Nucleus accumbens (tissue), 56 donors: ENCODE data around the gene SP6.

ENCODE experiments used
- DNase-seq, 56 donors: peaks; one replicate each; lab custom pipeline; 2025; lab: John Stamatoyannopoulos, UW

SP6 gene

GRCh38 chr17:47850692-47851573, at the start of gene SP6:
SP6 (minus strand) TSS chr17:47851163; CDS start chr17:47848429, 2,734 bp downstream.
- peak in 1 of 56 donors; percentile 23 for DNase-seq

- DNase-seq = no peak
Measured at GRCh38 chr17:47899643-47900042, 48.7 kb upstream of the SP6 start.

- DNase-seq = no peak
Measured at GRCh38 chr17:47898241-47898640, 47.3 kb upstream of the SP6 start.

GRCh38 chr17:47897561-47897960, 46.6 kb upstream of the SP6 start:
- no peak for DNase-seq

GRCh38 chr17:47896672-47897490, 45.9 kb upstream of the SP6 start:
- DNase-seq = peak in 1 of 56 donors; percentile 64

GRCh38 chr17:47895856-47896671, 45.1 kb upstream of the SP6 start, which contains the start of gene SP2:
SP2 (plus strand) TSS chr17:47896236; CDS start chr17:47896287, 51 bp downstream.
- DNase-seq = peak; percentile 95 to 100 (median 100)

- peak in 20 of 56 donors; percentile 14 to 65 (median 49) for DNase-seq
Measured at GRCh38 chr17:47895347-47895855, 44.4 kb upstream of the SP6 start.

- DNase-seq = no peak
Measured at GRCh38 chr17:47894498-47895346, 43.8 kb upstream of the SP6 start.

- DNase-seq = no peak
Measured at GRCh38 chr17:47891545-47892088, 40.7 kb upstream of the SP6 start.

- DNase-seq = peak in 52 of 56 donors; percentile 3 to 93 (median 66)
Measured at GRCh38 chr17:47889734-47890529, 39.0 kb upstream of the SP6 start.

GRCh38 chr17:47888293-47888692, 37.3 kb upstream of the SP6 start:
- DNase-seq = no peak

- DNase-seq = no peak
Measured at GRCh38 chr17:47884905-47885730, 34.2 kb upstream of the SP6 start.

GRCh38 chr17:47884427-47884740, 33.4 kb upstream of the SP6 start:
- no peak for DNase-seq

GRCh38 chr17:47883589-47884426, 32.8 kb upstream of the SP6 start:
- no peak for DNase-seq

- DNase-seq = no peak
Measured at GRCh38 chr17:47882695-47883588, 32.0 kb upstream of the SP6 start.
